Activated naive CD8-positive, alpha-beta T cell treated with anti-CD3 and anti-CD28 coated beads, Interleukin-2, amount 10 ng/mL, durations not matched to agents 7 days and 5 days (primary cell): Measurements from ENCODE around the gene RAB31. TPM values are rescaled to one million over a fixed set of nuclear protein-coding genes. Genes with fewer than 3 reads are reported as not detected.
"Not testable (repeated sequence)": the region's sequence is repeated elsewhere in the genome, so short reads cannot be mapped to it uniquely, and the experiment has no call there.

Experiments
- ATAC-seq: fragments of 150-1000 bp; cut with Tn5 transposase; one replicate; pipeline ENCODE4 v1.10.0; 2021; ENCODE audit warnings: low read depth, moderate library complexity
- POLR2A ChIA-PET: fragments of 350-600 bp; sonication (Branson Sonifier 250); formaldehyde crosslinking; loops from one replicate; lab custom pipeline; 2021; ENCODE audit warnings: antibody characterized with exemption; lab: Charles Lee
- DNase-seq: peaks from one replicate; pipeline ENCODE4 v3.0.0; 2021
- H3K27ac Mint-ChIP-seq: one replicate; pipeline ENCODE4 v1.8.0; 2022; ENCODE audit warnings: mild to moderate bottlenecking, mixed read lengths
- H3K27me3 Mint-ChIP-seq: one replicate; pipeline ENCODE4 v1.8.0; 2022; ENCODE audit warnings: mild to moderate bottlenecking, moderate library complexity, mixed read lengths
- H3K36me3 Mint-ChIP-seq: one replicate; pipeline ENCODE4 v1.8.0; 2021; ENCODE audit warnings: mild to moderate bottlenecking, mixed read lengths
- H3K4me1 Mint-ChIP-seq: one replicate; pipeline ENCODE4 v1.8.0; 2021; ENCODE audit warnings: mixed read lengths
- H3K4me3 Mint-ChIP-seq: one replicate; pipeline ENCODE4 v1.8.0; 2022; ENCODE audit warnings: mild to moderate bottlenecking, moderate library complexity, mixed read lengths
- H3K9me3 Mint-ChIP-seq: one replicate; pipeline ENCODE4 v1.8.0; 2021; ENCODE audit warnings: mixed read lengths
- total RNA-seq, 2 experiments: library from RNA; stranded (reverse); gene quantifications; one replicate each; pipeline ENCODE4 v1.2.3, GENCODE V29; 2021

The RAB31 gene
- total RNA-seq, 2 experiments from 2014 or later = 0.94 to 3.6 TPM

- Mint-ChIP-seq H3K27me3 (no peaks in the 10 kb centered on the region), H3K27ac (no peak overlapping the region), H3K36me3 (no peaks in the 10 kb centered on the region), H3K4me1 (peaks cover 2% of the 10 kb centered on the region), H3K4me3 (no peak overlapping the region), H3K9me3 (no peaks in the 10 kb centered on the region)
- POLR2A ChIA-PET = no interaction called here
- ATAC-seq = no peak
- no peak for DNase-seq
Observed at GRCh38 chr18:9884532-9885140, 176.5 kb downstream of the RAB31 start.

- Mint-ChIP-seq H3K9me3 (peaks cover 1% of the 10 kb centered on the region), H3K27me3 (peaks cover 3% of the 10 kb centered on the region), H3K27ac (no peak within 1 kb of the TSS), H3K4me3 (no peak within 1 kb of the TSS), H3K4me1 (peaks cover 2% of the 10 kb centered on the region), H3K36me3 (no peaks in the 10 kb centered on the region)
- POLR2A ChIA-PET = no interaction called here
- ATAC-seq = no peak
- no peak for DNase-seq
Observed at GRCh38 chr18:9885170-9886004, 177.3 kb downstream of the RAB31 start, which contains the start of gene TXNDC2. TXNDC2 (plus strand) TSS chr18:9885973; CDS start chr18:9886681, 708 bp downstream.

GRCh38 chr18:9886005-9886348 lies 177.9 kb downstream of the RAB31 start:
- DNase-seq (no peak), ATAC-seq (no peak)
- H3K9me3 Mint-ChIP-seq = peaks cover 1% of the 10 kb centered on the region
- POLR2A ChIA-PET = no interaction called here
- no peak overlapping the region for H3K27ac Mint-ChIP-seq
- peaks cover 3% of the 10 kb centered on the region for H3K27me3 Mint-ChIP-seq
- no peak overlapping the region for H3K4me3 Mint-ChIP-seq
- H3K4me1 Mint-ChIP-seq = peaks cover 2% of the 10 kb centered on the region
- no peaks in the 10 kb centered on the region for H3K36me3 Mint-ChIP-seq

- Mint-ChIP-seq H3K4me1 (peaks cover 2% of the 10 kb centered on the region), H3K27me3 (peaks cover 3% of the 10 kb centered on the region), H3K4me3 (no peak overlapping the region), H3K9me3 (peaks cover 1% of the 10 kb centered on the region), H3K36me3 (no peaks in the 10 kb centered on the region), H3K27ac (no peak overlapping the region)
- no peak for DNase-seq
- ATAC-seq = no peak
- POLR2A ChIA-PET = no interaction called here
Observed at GRCh38 chr18:9887992-9888391, 179.9 kb downstream of the RAB31 start.

GRCh38 chr18:9890196-9890595 lies 182.1 kb downstream of the RAB31 start:
- Mint-ChIP-seq H3K4me3 (no peak overlapping the region), H3K9me3 (peaks cover 1% of the 10 kb centered on the region), H3K4me1 (peaks cover 5% of the 10 kb centered on the region), H3K36me3 (no peaks in the 10 kb centered on the region), H3K27me3 (peaks cover 3% of the 10 kb centered on the region), H3K27ac (no peak overlapping the region)
- POLR2A ChIA-PET = interaction anchor here (0.7 kb wide), 1 partner anchor 1214 kb away, joined by 4 read pairs; no protein-coding TSS in a partner anchor
- ATAC-seq (no peak), DNase-seq (no peak)

GRCh38 chr18:9890957-9891356 lies 182.9 kb downstream of the RAB31 start:
- no peaks in the 10 kb centered on the region for H3K36me3 Mint-ChIP-seq
- H3K9me3 Mint-ChIP-seq = peaks cover 1% of the 10 kb centered on the region
- H3K27me3 Mint-ChIP-seq = peaks cover 3% of the 10 kb centered on the region
- POLR2A ChIA-PET = no interaction called here
- H3K4me1 Mint-ChIP-seq = peaks cover 3% of the 10 kb centered on the region
- H3K4me3 Mint-ChIP-seq = no peak overlapping the region
- no peak for ATAC-seq
- no peak overlapping the region for H3K27ac Mint-ChIP-seq
- no peak for DNase-seq

- ATAC-seq, H3K9me3 Mint-ChIP-seq, H3K36me3 Mint-ChIP-seq, H3K4me3 Mint-ChIP-seq, H3K27ac Mint-ChIP-seq, H3K27me3 Mint-ChIP-seq, DNase-seq, POLR2A ChIA-PET, H3K4me1 Mint-ChIP-seq: not testable (repeated sequence)
Observed at GRCh38 chr18:9891515-9891914, 183.4 kb downstream of the RAB31 start.

- Mint-ChIP-seq H3K9me3 (peaks cover 1% of the 10 kb centered on the region), H3K27me3 (peaks cover 3% of the 10 kb centered on the region), H3K4me3 (no peak overlapping the region), H3K27ac (no peak overlapping the region), H3K4me1 (peaks cover 5% of the 10 kb centered on the region), H3K36me3 (no peaks in the 10 kb centered on the region)
- DNase-seq (no peak), ATAC-seq (no peak)
- POLR2A ChIA-PET = no interaction called here
Observed at GRCh38 chr18:9894454-9895068, 186.5 kb downstream of the RAB31 start.

- Mint-ChIP-seq H3K4me1 (peaks cover 5% of the 10 kb centered on the region), H3K27ac (no peak overlapping the region), H3K9me3 (no peaks in the 10 kb centered on the region), H3K4me3 (no peak overlapping the region), H3K36me3 (no peaks in the 10 kb centered on the region), H3K27me3 (no peaks in the 10 kb centered on the region)
- ATAC-seq = no peak
- DNase-seq = no peak
- POLR2A ChIA-PET = no interaction called here
Observed at GRCh38 chr18:9897129-9897528, 189.0 kb downstream of the RAB31 start.

- H3K27me3 Mint-ChIP-seq, ATAC-seq, H3K4me1 Mint-ChIP-seq, DNase-seq, POLR2A ChIA-PET, H3K4me3 Mint-ChIP-seq, H3K9me3 Mint-ChIP-seq, H3K36me3 Mint-ChIP-seq, H3K27ac Mint-ChIP-seq: not testable (repeated sequence)
Observed at GRCh38 chr18:9897787-9898291, 189.7 kb downstream of the RAB31 start.

GRCh38 chr18:9898792-9899549 lies 190.9 kb downstream of the RAB31 start:
- Mint-ChIP-seq H3K4me1 (peaks cover 5% of the 10 kb centered on the region), H3K27me3 (no peaks in the 10 kb centered on the region), H3K36me3 (no peaks in the 10 kb centered on the region), H3K4me3 (no peak overlapping the region), H3K9me3 (no peaks in the 10 kb centered on the region), H3K27ac (no peak overlapping the region)
- ATAC-seq (no peak), DNase-seq (no peak)
- POLR2A ChIA-PET = no interaction called here

- H3K9me3 Mint-ChIP-seq, POLR2A ChIA-PET, H3K27me3 Mint-ChIP-seq, ATAC-seq, DNase-seq, H3K36me3 Mint-ChIP-seq, H3K27ac Mint-ChIP-seq, H3K4me1 Mint-ChIP-seq, H3K4me3 Mint-ChIP-seq: not testable (repeated sequence)
Observed at GRCh38 chr18:9899550-9899930, 191.4 kb downstream of the RAB31 start.

- DNase-seq (no peak), ATAC-seq (no peak)
- H3K4me3 Mint-ChIP-seq = no peak overlapping the region
- H3K36me3 Mint-ChIP-seq = no peaks in the 10 kb centered on the region
- POLR2A ChIA-PET = no interaction called here
- H3K4me1 Mint-ChIP-seq = peaks cover 2% of the 10 kb centered on the region
- H3K27ac Mint-ChIP-seq = no peak overlapping the region
- H3K27me3 Mint-ChIP-seq = peaks cover 2% of the 10 kb centered on the region
- no peaks in the 10 kb centered on the region for H3K9me3 Mint-ChIP-seq
Observed at GRCh38 chr18:9900699-9901098, 192.6 kb downstream of the RAB31 start.
